ENCODE measurements around the gene ANKMY1.

Gene ANKMY1

DNA sequence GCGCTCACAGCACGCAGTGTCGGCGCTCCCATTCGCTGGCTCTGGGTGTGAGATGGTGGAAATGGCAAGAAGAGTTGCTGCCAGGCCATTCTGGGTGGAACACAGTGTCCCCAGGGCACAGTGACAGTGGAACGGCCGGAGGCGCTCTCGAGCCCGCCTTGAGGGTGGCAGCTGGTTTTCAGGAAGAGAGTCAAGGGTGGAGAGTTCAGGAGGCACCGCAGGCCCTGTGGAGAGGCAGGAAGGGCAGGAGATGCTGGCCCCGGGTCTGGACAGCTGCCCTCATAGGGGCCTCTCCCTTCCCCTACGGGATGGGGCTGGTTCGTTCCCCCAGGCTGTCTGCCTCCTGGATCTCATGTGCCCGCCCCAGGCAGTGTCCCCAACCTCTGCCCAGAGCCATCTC lies 109.9 kb downstream of the ANKMY1 start:
- TF ChIP-seq POLR2AphosphoS5 (IDR thresholded peaks at IDR 0.05; ENCODE audit: low read depth), result no peak
- no peak for TF ChIP-seq REST (IDR thresholded peaks at IDR 0.05; ENCODE audit: insufficient replicate concordance, low read depth)
- TF ChIP-seq, protein P1, sequence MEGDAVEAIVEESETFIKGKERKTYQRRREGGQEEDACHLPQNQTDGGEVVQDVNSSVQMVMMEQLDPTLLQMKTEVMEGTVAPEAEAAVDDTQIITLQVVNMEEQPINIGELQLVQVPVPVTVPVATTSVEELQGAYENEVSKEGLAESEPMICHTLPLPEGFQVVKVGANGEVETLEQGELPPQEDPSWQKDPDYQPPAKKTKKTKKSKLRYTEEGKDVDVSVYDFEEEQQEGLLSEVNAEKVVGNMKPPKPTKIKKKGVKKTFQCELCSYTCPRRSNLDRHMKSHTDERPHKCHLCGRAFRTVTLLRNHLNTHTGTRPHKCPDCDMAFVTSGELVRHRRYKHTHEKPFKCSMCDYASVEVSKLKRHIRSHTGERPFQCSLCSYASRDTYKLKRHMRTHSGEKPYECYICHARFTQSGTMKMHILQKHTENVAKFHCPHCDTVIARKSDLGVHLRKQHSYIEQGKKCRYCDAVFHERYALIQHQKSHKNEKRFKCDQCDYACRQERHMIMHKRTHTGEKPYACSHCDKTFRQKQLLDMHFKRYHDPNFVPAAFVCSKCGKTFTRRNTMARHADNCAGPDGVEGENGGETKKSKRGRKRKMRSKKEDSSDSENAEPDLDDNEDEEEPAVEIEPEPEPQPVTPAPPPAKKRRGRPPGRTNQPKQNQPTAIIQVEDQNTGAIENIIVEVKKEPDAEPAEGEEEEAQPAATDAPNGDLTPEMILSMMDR (IDR thresholded peaks at IDR 0.05; ENCODE audit: insufficient read depth, low read length), result no peak
- TF ChIP-seq SPI1 (IDR thresholded peaks at IDR 0.05; ENCODE audit: borderline replicate concordance, low read depth), result no peak
- TF ChIP-seq GABPA (IDR thresholded peaks at IDR 0.05; ENCODE audit: low read depth), result no peak
- H3K27me3 ChIP-seq (ENCODE audit: insufficient read depth, poor library complexity, severe bottlenecking), result peaks cover 26% of the 10 kb centered on the region
- no peak overlapping the region for H3K27ac ChIP-seq (replicated peaks)
- DNase-seq (ENCODE audit: low read depth in 1 of 2, low spot score in 1 of 2), result no peak
- H3K4me3 ChIP-seq (replicated peaks; ENCODE audit: insufficient read depth, low read length), result no peak overlapping the region

DNA sequence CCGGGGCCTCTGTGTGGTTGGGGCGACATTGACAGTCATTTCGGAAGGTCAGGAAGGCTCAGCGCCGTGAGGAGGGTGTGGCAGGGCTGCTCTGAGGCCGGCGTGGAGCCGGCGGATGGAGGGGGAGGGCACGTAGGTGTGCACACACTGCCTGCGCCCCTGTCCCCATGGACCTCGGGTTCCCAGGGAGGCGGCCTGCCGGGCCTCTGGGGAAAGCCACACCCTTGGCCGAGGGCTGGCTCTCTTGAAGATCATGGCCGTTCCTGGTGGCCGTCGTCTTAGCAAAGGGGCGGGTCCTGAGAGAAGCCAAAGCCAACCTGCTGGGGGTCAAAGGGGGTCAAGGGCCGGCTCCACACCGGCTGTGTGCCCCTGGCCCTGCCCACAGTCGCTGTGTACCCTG lies 110.5 kb downstream of the ANKMY1 start:
- DNase-seq (ENCODE audit: low read depth in 1 of 2, low spot score in 1 of 2), result no peak
- H3K4me3 ChIP-seq (replicated peaks; ENCODE audit: insufficient read depth, low read length), result no peak overlapping the region
- peaks cover 25% of the 10 kb centered on the region for H3K27me3 ChIP-seq (ENCODE audit: insufficient read depth, poor library complexity, severe bottlenecking)
- H3K27ac ChIP-seq (replicated peaks), result no peak overlapping the region
- TF ChIP-seq, protein P1 (IDR thresholded peaks at IDR 0.05; ENCODE audit: insufficient read depth, low read length), result no peak

- H3K4me3 ChIP-seq (replicated peaks; ENCODE audit: insufficient read depth, low read length), result no peak overlapping the region
- H3K27me3 ChIP-seq (ENCODE audit: insufficient read depth, poor library complexity, severe bottlenecking), result peaks cover 19% of the 10 kb centered on the region
- no peak overlapping the region for H3K27ac ChIP-seq (replicated peaks)
- no peak for DNase-seq (ENCODE audit: low read depth in 1 of 2, low spot score in 1 of 2)
- TF ChIP-seq GABPA (IDR thresholded peaks at IDR 0.05; ENCODE audit: low read depth) (no peak), POLR2AphosphoS5 (IDR thresholded peaks at IDR 0.05; ENCODE audit: low read depth) (no peak), SPI1 (IDR thresholded peaks at IDR 0.05; ENCODE audit: borderline replicate concordance, low read depth) (no peak), REST (IDR thresholded peaks at IDR 0.05; ENCODE audit: insufficient replicate concordance, low read depth) (no peak)
- TF ChIP-seq, protein P1 (IDR thresholded peaks at IDR 0.05; ENCODE audit: insufficient read depth, low read length), result no peak
Measured at GRCh38 chr2:240446664-240447175, 111.1 kb downstream of the ANKMY1 start.

- Histone ChIP-seq H3K4me3 (replicated peaks; ENCODE audit: insufficient read depth, low read length) (no peak overlapping the region), H3K27ac (replicated peaks) (no peak overlapping the region), H3K27me3 (ENCODE audit: insufficient read depth, poor library complexity, severe bottlenecking) (peaks cover 13% of the 10 kb centered on the region)
- DNase-seq (ENCODE audit: low read depth in 1 of 2, low spot score in 1 of 2), result no peak
- TF ChIP-seq GABPA (IDR thresholded peaks at IDR 0.05; ENCODE audit: low read depth) (no peak), REST (IDR thresholded peaks at IDR 0.05; ENCODE audit: insufficient replicate concordance, low read depth) (peak; percentile 82)
Measured at GRCh38 chr2:240445961-240446663, 111.7 kb downstream of the ANKMY1 start.
